GM19467 (cell line): ENCODE results near the gene LIFR.
"Not testable (repeated sequence)": the region's sequence is repeated elsewhere in the genome, so short reads cannot be mapped to it uniquely, and the experiment has no call there.

Experiments
- ATAC-seq: cut with Tn5 transposase; IDR thresholded peaks from one replicate; pipeline ENCODE4 v1.9.1; 2021; ENCODE audit warnings: mild to moderate bottlenecking, moderate library complexity; ENCODE audit not compliant: unreplicated experiment

The LIFR gene

GRCh38 chr5:38582975-38583319, 26.5 kb upstream of the LIFR start:
- no peak for ATAC-seq

- no peak for ATAC-seq
Measured at GRCh38 chr5:38582293-38582974, 26.0 kb upstream of the LIFR start.

GRCh38 chr5:38581597-38581996, 25.2 kb upstream of the LIFR start:
- ATAC-seq = no peak

- no peak for ATAC-seq
Measured at GRCh38 chr5:38579105-38579504, 22.7 kb upstream of the LIFR start.

- ATAC-seq = no peak
Measured at GRCh38 chr5:38576961-38577684, 20.7 kb upstream of the LIFR start.

GRCh38 chr5:38576442-38576841, 20.0 kb upstream of the LIFR start:
- ATAC-seq = no peak

GRCh38 chr5:38575476-38575875, 19.0 kb upstream of the LIFR start:
- no peak for ATAC-seq

GRCh38 chr5:38574009-38574408, 17.6 kb upstream of the LIFR start:
- no peak for ATAC-seq

- no peak for ATAC-seq
Measured at GRCh38 chr5:38573521-38573920, 17.1 kb upstream of the LIFR start.

- ATAC-seq = no peak
Measured at GRCh38 chr5:38569180-38569579, 12.7 kb upstream of the LIFR start.

GRCh38 chr5:38567306-38567705, 10.9 kb upstream of the LIFR start:
- ATAC-seq = not testable (repeated sequence)

- ATAC-seq = no peak
Measured at GRCh38 chr5:38563624-38564023, 7.2 kb upstream of the LIFR start.

GRCh38 chr5:38562444-38563210, 6.2 kb upstream of the LIFR start:
- ATAC-seq = no peak

- ATAC-seq = no peak
Measured at GRCh38 chr5:38559428-38559827, 3.0 kb upstream of the LIFR start.

GRCh38 chr5:38557792-38558191, 1.3 kb upstream of the LIFR start:
- ATAC-seq = no peak

- ATAC-seq = no peak
Measured at GRCh38 chr5:38557308-38557710, 863 bp upstream of the LIFR start.

GRCh38 chr5:38556088-38556598, 303 bp downstream of the LIFR start:
- no peak for ATAC-seq

- ATAC-seq = no peak
Measured at GRCh38 chr5:38555354-38556087, 925 bp downstream of the LIFR start.

GRCh38 chr5:38554861-38555260, 1.6 kb downstream of the LIFR start:
- no peak for ATAC-seq

GRCh38 chr5:38554403-38554802, 2.0 kb downstream of the LIFR start:
- no peak for ATAC-seq

GRCh38 chr5:38553001-38553521, 3.4 kb downstream of the LIFR start:
- no peak for ATAC-seq
